K562 (cell line): ENCODE measurements around the gene NMT1. TPM values are rescaled to one million over a fixed set of nuclear protein-coding genes. Genes with fewer than 3 reads are reported as not detected.
A peak's percentile ranks its signal among the peaks of the same experiment; 100 is the strongest.

Experiments used
- ARNT ChIP-seq, 2 experiments: fragments of 450-650 bp; IDR thresholded peaks; 2 replicates each; pipeline ENCODE4 v1.6.1; 2016; ENCODE audit warnings: mild to moderate bottlenecking in 1 of 2
- BCL6 ChIP-seq: fragments of 250-450 bp; sonication (Bioruptor Pico); IDR thresholded peaks from 2 replicates; pipeline ENCODE4 v1.4.0; 2020
- COPS2 ChIP-seq: fragments of 450-650 bp; conservative IDR thresholded peaks from 2 replicates; pipeline ENCODE4 v1.6.1; 2016; ENCODE audit warnings: mild to moderate bottlenecking, moderate library complexity
- GATAD2B ChIP-seq: fragments of 450-650 bp; IDR thresholded peaks from 2 replicates; pipeline ENCODE4 v1.6.1; 2017; ENCODE audit warnings: mild to moderate bottlenecking, borderline replicate concordance
- HINFP ChIP-seq: fragments of 450-650 bp; conservative IDR thresholded peaks from 2 replicates; pipeline ENCODE4 v1.6.1; 2016; ENCODE audit warnings: missing genetic modification characterization, low read depth, mild to moderate bottlenecking, control low read depth, missing compliant biosample characterization
- KAT8 ChIP-seq: fragments of 450-650 bp; IDR thresholded peaks from 2 replicates; pipeline ENCODE4 v1.6.1; 2016; ENCODE audit warnings: low read depth, mild to moderate bottlenecking
- L3MBTL2 ChIP-seq: fragments of 450-650 bp; IDR thresholded peaks from 2 replicates; pipeline ENCODE4 v1.6.1; 2016; ENCODE audit warnings: mild to moderate bottlenecking, moderate library complexity
- MTA3 ChIP-seq: fragments of 450-650 bp; formaldehyde crosslinking; IDR thresholded peaks from 2 replicates; pipeline ENCODE4 v1.6.1; 2017; ENCODE audit warnings: mild to moderate bottlenecking, borderline replicate concordance
- MXI1 ChIP-seq: IDR thresholded peaks from 2 replicates; pipeline ENCODE4 v1.6.1; 2011; ENCODE audit warnings: low read depth, mild to moderate bottlenecking, improper control_type of control experiment, low read length
- NCOA2 ChIP-seq, 2 experiments: fragments of 450-650 bp; IDR thresholded peaks; 2 replicates each; pipeline ENCODE4 v1.6.1; 2018; ENCODE audit warnings: mild to moderate bottlenecking in 2 of 2, moderate library complexity in 1 of 2; ENCODE audit not compliant: partially characterized antibody in 2 of 2
- NCOA4 ChIP-seq: fragments of 450-650 bp; IDR thresholded peaks from 2 replicates; pipeline ENCODE4 v1.6.1; 2018; ENCODE audit warnings: mild to moderate bottlenecking; ENCODE audit not compliant: partially characterized antibody
- NR2C2 ChIP-seq, 2 experiments: fragments of 200-800 bp in 1 of 2; sonication (Bioruptor generic) in 1 of 2; sonication (generic) in 1 of 2; formaldehyde crosslinking in 1 of 2; IDR thresholded peaks; 2 replicates each; pipeline versions ENCODE4 v1.6.1 to v1.8.0; 2016 to 2022; ENCODE audit warnings: mild to moderate bottlenecking in 1 of 2, missing compliant biosample characterization in 1 of 2, missing genetic modification characterization in 1 of 2, missing genetic modification reagents in 1 of 2
- PHB ChIP-seq: fragments of 250-450 bp; sonication (Bioruptor Pico); IDR thresholded peaks from 2 replicates; pipeline ENCODE4 v1.5.0; 2021
- PML ChIP-seq: IDR thresholded peaks from 2 replicates; pipeline ENCODE4 v1.6.1; 2012; ENCODE audit warnings: low read length, inconsistent platforms
- RBM15 ChIP-seq: fragments of 200-400 bp; formaldehyde crosslinking; IDR thresholded peaks from 2 replicates; pipeline ENCODE4 v1.6.1; 2018; ENCODE audit warnings: mild to moderate bottlenecking, low read length, moderate library complexity; ENCODE audit not compliant: insufficient read depth
- RNF219 ChIP-seq: fragments of 250-450 bp; sonication (Bioruptor Pico); IDR thresholded peaks from 2 replicates; pipeline ENCODE4 v1.5.0; 2022; ENCODE audit warnings: mild to moderate bottlenecking
- TAF1 ChIP-seq: IDR thresholded peaks from 2 replicates; pipeline ENCODE4 v1.6.1; 2011; ENCODE audit warnings: mild to moderate bottlenecking, low read length, moderate library complexity; ENCODE audit not compliant: insufficient read depth, control insufficient read depth, severe bottlenecking; ENCODE audit errors: extremely low read depth
- TARDBP ChIP-seq: fragments of 450-650 bp; IDR thresholded peaks from 2 replicates; pipeline ENCODE4 v1.6.1; 2016
- YBX1 ChIP-seq: fragments of 450-650 bp; IDR thresholded peaks from 2 replicates; pipeline ENCODE4 v1.7.1; 2016; ENCODE audit warnings: mild to moderate bottlenecking
- ZBTB43 ChIP-seq: sonication (generic); formaldehyde crosslinking; IDR thresholded peaks from 2 replicates; pipeline ENCODE4 v1.8.0; 2023; ENCODE audit warnings: mild to moderate bottlenecking, missing genetic modification reagents
- ZNF311 ChIP-seq: fragments of 250-450 bp; sonication (Bioruptor Pico); IDR thresholded peaks from 2 replicates; pipeline ENCODE4 v1.4.0; 2020; ENCODE audit warnings: mild to moderate bottlenecking, moderate library complexity
- ZNF408 ChIP-seq: fragments of 250-450 bp; sonication (Bioruptor Pico); IDR thresholded peaks from 2 replicates; pipeline ENCODE4 v1.4.0; 2020; ENCODE audit warnings: low read depth, mild to moderate bottlenecking, moderate library complexity
- ZNF584 ChIP-seq: fragments of 200-800 bp; sonication (Bioruptor generic); IDR thresholded peaks from 2 replicates; pipeline ENCODE4 v1.6.1; 2016; ENCODE audit warnings: low read depth, mild to moderate bottlenecking, missing genetic modification characterization, missing compliant biosample characterization
- ZNF764 ChIP-seq: fragments of 250-450 bp; sonication (Bioruptor Pico); IDR thresholded peaks from 2 replicates; pipeline ENCODE4 v1.4.0; 2020; ENCODE audit warnings: low read depth, mild to moderate bottlenecking, moderate library complexity
- ZNF77 ChIP-seq: fragments of 250-450 bp; sonication (Bioruptor Pico); IDR thresholded peaks from 2 replicates; pipeline ENCODE4 v1.5.0; 2020
- polyA plus RNA-seq, 8 experiments: library from polyadenylated mRNA; depleted of rRNA in 4 of 8; stranded (reverse) in 5 of 8; unstranded in 3 of 8; fragments of >200 nt; fragmentation: Nextera tagmentation in 2 of 8; fragmentation: Illumina TruSeq in 1 of 8; extraction: Ambion mirVana in 2 of 8; extraction: Trizol in 1 of 8; gene quantifications; 2 replicates each; pipeline versions ENCODE4 v1.2.1 to v1.2.3, GENCODE V29; 2011 to 2014; ENCODE audit warnings: inconsistent platforms in 1 of 8, missing spikeins in 1 of 8
- total RNA-seq, 7 experiments: library from RNA; depleted of rRNA in 6 of 7; stranded (reverse); fragments of >200 nt in 6 of 7; fragmentation: Illumina TruSeq in 2 of 7; extraction: Trizol in 2 of 7; gene quantifications; 2 replicates each; pipeline versions ENCODE4 v1.2.1 to v1.2.3, GENCODE V29; 2011 to 2021; ENCODE audit warnings: low replicate concordance in 1 of 7

Gene NMT1
- total and polyA plus RNA-seq, 9 of the 15 experiments (the other 6 are each of a cell fraction or from before 2014, with no cell fraction given) = 86.7 to 569 (median 213) TPM

- TF ChIP-seq ZBTB43 (CRISPR knock-in tag) (no peak; the same call in 1 of the 2 replicates), ARNT (IDR thresholded peaks at IDR 0.05) (peak; percentile 51 to 82; a peak in 3 of 4 replicates), YBX1 (no peak), RNF219 (CRISPR knock-in tag) (peak; percentile 79; the same call in 1 of the 2 replicates), MTA3 (peak; percentile 99), PHB (CRISPR knock-in tag) (peak; percentile 98), NCOA2 (IDR thresholded peaks at IDR 0.05; ENCODE audit: partially characterized antibody in 2 of 2) (no peak), ZNF77 (peak; percentile 15; the same call in 1 of the 2 replicates), MXI1 (peak; percentile 46), PML (peak; percentile 98), BCL6 (CRISPR knock-in tag) (0 out of 2 replicates have a peak, but pooled peaks have one; percentile 63), ZNF408 (CRISPR knock-in tag) (no peak), NR2C2 (CRISPR knock-in tag; IDR thresholded peaks at IDR 0.05) (peak; percentile 58; the same call in 1 of the 2 replicates), NR2C2 (tag; IDR thresholded peaks at IDR 0.05) (peak; percentile 52; the same call in 1 of the 2 replicates), L3MBTL2 (peak; percentile 68), TARDBP (peak; percentile 67; the same call in 1 of the 2 replicates), ZNF311 (CRISPR knock-in tag) (no peak), ZNF764 (CRISPR knock-in tag) (no peak), TAF1 (peak; percentile 100), GATAD2B (peak; percentile 99), COPS2 (no peak), KAT8 (no peak), ZNF584 (no peak; the same call in 1 of the 2 replicates), HINFP (tag) (no peak), RBM15 (no peak), NCOA4 (no peak)
Measured at GRCh38 chr17:45148183-45149036, 87.3 kb downstream of the NMT1 start, which contains the start of gene HEXIM1 (continued).
